Left ventricle myocardium inferior (tissue), 1 donor: ENCODE data around the gene KIRREL3. TPM values are rescaled to one million over a fixed set of nuclear protein-coding genes. Genes with fewer than 3 reads are reported as not detected.

ENCODE experiments used
- DNase-seq: peaks from one replicate; pipeline ENCODE4 v3.0.0-alpha.2; 2020
- H3K27ac ChIP-seq: fragments of 200-600 bp; replicated peaks from 2 replicates; pipeline ENCODE4 v1.8.0; 2021
- H3K27me3 ChIP-seq: fragments of 200-600 bp; 2 replicates; pipeline ENCODE4 v1.8.0; 2021; ENCODE audit warnings: low read depth
- H3K36me3 ChIP-seq: fragments of 200-600 bp; 2 replicates; pipeline ENCODE4 v1.8.0; 2021
- H3K4me1 ChIP-seq: fragments of 200-600 bp; 2 replicates; pipeline ENCODE4 v1.8.0; 2021
- H3K4me3 ChIP-seq: fragments of 200-600 bp; 2 replicates; pipeline ENCODE4 v1.8.0; 2021; ENCODE audit warnings: mild to moderate bottlenecking, moderate library complexity
- H3K9me3 ChIP-seq: fragments of 200-600 bp; replicated peaks from 2 replicates; pipeline ENCODE4 v1.8.0; 2021
- intact Hi-C: fragments of 100-400 bp; cut with micrococcal nuclease; formaldehyde crosslinking; loops from one replicate; pipeline ENCODE4 v1.11.0; 2022
- total RNA-seq: library from RNA; stranded (reverse); fragmentation: NEBNext Ultra II Directional; extraction: Animal tissue kit (Norgen Biotek cat#: 25700); gene quantifications from one replicate; pipeline ENCODE4 v1.2.1, GENCODE V29; 2021
- TF ChIP-seq, protein P1 (sequence below): fragments of 200-600 bp; IDR thresholded peaks from 2 replicates; pipeline ENCODE4 v1.8.0; 2021; ENCODE audit warnings: antibody characterized with exemption, mild to moderate bottlenecking, borderline replicate concordance
- donor health status: DM: no; HTN: yes; CAD: no; lungs with severe emphysema.

The KIRREL3 gene
- total RNA-seq, 1 donor from 2014 or later: 0.74 TPM

DNA sequence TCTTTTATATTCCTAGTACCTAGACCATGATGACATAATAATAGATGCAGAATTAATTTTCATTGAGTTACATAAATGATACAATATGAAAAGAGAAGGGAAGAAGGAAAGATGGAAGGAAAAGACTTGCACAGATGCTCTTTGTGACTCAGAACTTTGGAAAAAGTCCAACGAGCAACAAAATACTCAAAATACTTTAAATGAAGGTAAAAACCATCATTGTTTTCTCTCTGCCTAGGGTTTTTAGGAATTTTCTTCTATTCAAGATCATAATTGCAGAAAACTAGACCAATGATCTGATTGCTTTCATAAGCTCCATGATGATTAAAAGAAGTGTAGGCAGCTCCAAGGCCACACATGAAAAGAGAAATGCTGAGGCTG lies 276.9 kb downstream of the KIRREL3 start:
- Histone ChIP-seq H3K36me3 (no peaks in the 10 kb centered on the region), H3K4me3 (no peak overlapping the region), H3K27ac (no peak overlapping the region), H3K9me3 (no peaks in the 10 kb centered on the region), H3K27me3 (peaks cover 36% of the 10 kb centered on the region), H3K4me1 (no peaks in the 10 kb centered on the region)
- intact Hi-C loops: no loop called here
- TF ChIP-seq, protein P1, sequence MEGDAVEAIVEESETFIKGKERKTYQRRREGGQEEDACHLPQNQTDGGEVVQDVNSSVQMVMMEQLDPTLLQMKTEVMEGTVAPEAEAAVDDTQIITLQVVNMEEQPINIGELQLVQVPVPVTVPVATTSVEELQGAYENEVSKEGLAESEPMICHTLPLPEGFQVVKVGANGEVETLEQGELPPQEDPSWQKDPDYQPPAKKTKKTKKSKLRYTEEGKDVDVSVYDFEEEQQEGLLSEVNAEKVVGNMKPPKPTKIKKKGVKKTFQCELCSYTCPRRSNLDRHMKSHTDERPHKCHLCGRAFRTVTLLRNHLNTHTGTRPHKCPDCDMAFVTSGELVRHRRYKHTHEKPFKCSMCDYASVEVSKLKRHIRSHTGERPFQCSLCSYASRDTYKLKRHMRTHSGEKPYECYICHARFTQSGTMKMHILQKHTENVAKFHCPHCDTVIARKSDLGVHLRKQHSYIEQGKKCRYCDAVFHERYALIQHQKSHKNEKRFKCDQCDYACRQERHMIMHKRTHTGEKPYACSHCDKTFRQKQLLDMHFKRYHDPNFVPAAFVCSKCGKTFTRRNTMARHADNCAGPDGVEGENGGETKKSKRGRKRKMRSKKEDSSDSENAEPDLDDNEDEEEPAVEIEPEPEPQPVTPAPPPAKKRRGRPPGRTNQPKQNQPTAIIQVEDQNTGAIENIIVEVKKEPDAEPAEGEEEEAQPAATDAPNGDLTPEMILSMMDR: no peak
- no peak for DNase-seq

DNA sequence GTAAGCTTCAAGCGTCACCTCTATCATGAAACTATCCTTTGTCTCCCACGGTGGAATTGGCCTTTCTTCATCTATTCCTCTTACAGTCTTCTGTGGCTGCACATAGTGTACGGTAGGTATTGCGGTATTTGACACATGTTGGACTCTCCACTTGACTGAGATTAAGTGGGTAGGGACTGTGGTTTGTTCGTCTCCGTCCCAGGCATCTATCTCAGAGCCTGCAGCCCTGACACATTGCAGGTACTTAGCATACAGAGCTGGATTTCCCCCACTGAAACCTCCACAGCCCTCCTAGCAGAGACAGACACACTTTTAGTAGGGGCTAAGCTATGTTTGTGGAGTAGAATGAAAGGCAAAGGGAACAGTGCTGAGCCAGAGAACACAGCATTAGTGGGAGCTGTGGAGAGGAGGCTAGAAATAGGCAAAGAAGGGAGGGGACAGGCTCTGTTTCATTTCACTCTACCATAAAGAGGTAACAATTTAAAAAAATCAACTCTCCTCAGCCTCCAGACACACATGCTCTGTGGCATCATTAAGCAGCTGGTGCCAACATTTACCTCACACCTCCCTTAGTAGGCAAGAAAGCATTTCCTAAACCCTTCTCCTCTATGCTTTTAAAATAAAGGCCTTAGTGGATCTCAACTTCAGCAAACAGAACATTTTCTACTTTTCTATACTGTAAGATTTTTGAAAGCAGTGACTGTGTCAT lies 277.5 kb downstream of the KIRREL3 start:
- H3K9me3 ChIP-seq: no peaks in the 10 kb centered on the region
- no peaks in the 10 kb centered on the region for H3K4me1 ChIP-seq
- no peak overlapping the region for H3K27ac ChIP-seq
- no peak for DNase-seq
- peaks cover 36% of the 10 kb centered on the region for H3K27me3 ChIP-seq
- no peaks in the 10 kb centered on the region for H3K36me3 ChIP-seq
- TF ChIP-seq, protein P1: no peak
- no peak overlapping the region for H3K4me3 ChIP-seq
- intact Hi-C loops: no loop called here

DNA sequence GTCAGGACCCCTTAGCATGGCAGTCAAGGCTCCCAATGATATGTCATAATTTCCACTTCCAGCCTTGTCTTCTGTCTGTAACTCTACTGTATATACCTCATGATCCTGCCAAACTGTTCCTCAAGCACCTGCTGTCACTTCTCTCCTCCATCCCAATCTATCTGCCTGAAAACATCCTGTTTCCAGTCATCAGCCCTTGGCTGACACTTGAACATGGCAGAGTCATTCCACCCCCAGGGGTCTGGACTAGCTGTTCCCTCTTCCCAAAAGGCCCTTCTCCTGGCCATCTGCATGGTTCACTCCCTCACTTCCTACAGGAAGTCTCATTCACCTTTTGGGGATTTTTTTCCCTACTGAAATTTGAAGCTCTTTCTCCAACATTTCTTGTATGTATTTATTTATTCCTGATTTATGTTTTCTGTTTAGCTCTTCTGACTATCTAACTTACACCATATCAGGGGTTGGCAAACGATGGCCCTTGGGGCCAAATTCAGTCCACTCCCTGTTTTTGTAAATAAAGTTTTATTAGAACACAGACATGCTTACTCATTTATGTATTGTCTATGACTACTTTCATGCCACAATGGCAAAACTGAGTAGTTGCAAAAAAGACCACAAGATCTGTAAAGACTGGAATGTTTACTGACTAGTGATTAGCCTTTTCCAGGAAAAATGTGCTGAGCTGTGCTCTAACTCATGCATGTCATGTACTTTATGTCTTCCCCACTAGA lies 278.4 kb downstream of the KIRREL3 start:
- TF ChIP-seq, protein P1: no peak
- Histone ChIP-seq H3K36me3 (no peaks in the 10 kb centered on the region), H3K27ac (no peak overlapping the region), H3K9me3 (no peaks in the 10 kb centered on the region), H3K27me3 (peaks cover 38% of the 10 kb centered on the region), H3K4me1 (no peaks in the 10 kb centered on the region), H3K4me3 (no peak overlapping the region)
- intact Hi-C loops: no loop called here
- DNase-seq: no peak

DNA sequence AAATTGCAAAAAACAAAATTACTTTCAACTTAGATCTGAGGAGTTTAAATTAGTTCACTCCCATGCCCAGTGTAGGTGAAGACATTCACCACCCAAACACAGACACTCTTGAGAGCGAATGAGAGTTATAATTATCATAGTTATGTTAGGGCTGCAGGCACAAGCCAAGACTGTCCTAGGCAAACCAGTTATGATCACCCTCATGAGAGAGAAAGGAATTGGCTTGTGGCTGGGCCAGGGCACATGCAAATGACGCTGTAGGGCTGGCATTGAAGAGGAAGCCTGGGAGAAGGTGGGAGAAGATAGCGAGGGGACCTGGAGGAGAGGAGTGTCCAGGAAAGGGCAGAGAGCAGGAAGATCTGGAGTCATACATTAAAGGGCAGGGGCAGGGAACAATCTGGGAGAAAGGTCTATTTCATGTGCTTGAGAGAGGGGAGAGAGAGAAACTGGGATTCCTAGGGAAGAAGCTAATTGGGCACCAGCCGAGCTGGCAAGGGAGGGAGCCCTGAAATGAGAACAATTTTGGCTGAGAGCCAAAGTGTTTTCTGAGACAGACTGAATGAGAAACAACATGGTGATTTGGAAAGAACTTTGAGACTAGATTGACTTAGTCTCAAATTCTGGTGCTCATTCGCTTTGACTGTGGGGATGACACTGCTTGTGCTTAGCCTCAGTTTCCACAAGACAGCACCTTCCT lies 279.9 kb downstream of the KIRREL3 start:
- Histone ChIP-seq H3K27ac (no peak overlapping the region), H3K27me3 (peaks cover 42% of the 10 kb centered on the region), H3K9me3 (no peaks in the 10 kb centered on the region), H3K4me1 (no peaks in the 10 kb centered on the region), H3K4me3 (no peak overlapping the region), H3K36me3 (no peaks in the 10 kb centered on the region)
- TF ChIP-seq, protein P1: no peak
- intact Hi-C loops: no loop called here
- no peak for DNase-seq

DNA sequence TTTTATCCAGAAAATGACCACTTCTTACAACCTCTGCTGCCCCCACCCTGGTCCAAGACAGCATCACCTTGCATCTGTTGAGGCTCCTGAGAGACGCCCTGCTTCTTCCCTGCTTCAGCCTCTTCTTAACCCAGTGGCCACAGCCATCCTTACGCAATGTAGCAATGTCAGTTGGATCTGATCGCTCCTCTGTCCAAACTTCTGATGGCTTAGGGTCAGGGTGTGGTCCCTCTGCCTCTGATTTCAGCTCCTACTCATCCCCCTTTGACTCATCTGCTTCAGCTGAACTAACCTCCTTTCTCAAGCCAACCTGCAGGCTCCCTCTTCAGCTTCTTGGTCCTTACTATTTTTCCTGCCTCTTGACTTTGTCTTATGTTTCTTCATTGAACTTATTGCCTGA lies 280.8 kb downstream of the KIRREL3 start:
- intact Hi-C loops: no loop called here
- no peak overlapping the region for H3K4me3 ChIP-seq
- no peaks in the 10 kb centered on the region for H3K36me3 ChIP-seq
- DNase-seq: no peak
- H3K27ac ChIP-seq: no peak overlapping the region
- peaks cover 45% of the 10 kb centered on the region for H3K27me3 ChIP-seq
- TF ChIP-seq, protein P1: no peak
- no peaks in the 10 kb centered on the region for H3K4me1 ChIP-seq
- H3K9me3 ChIP-seq: no peaks in the 10 kb centered on the region
